GM20000 (cell line): ENCODE results near the gene KLHL25.
A peak's percentile ranks its signal among the peaks of the same experiment; 100 is the strongest.

Experiments used
- DNase-seq: peaks from one replicate; pipeline ENCODE4 v3.0.0; 2012; ENCODE audit warnings: low spot score
- TF ChIP-seq, protein P1 (sequence below): IDR thresholded peaks from 2 replicates; pipeline ENCODE4 v1.5.1; 2012; ENCODE audit warnings: mild to moderate bottlenecking, control low read depth; ENCODE audit errors: extremely low read depth, missing control alignments

The KLHL25 gene

DNA sequence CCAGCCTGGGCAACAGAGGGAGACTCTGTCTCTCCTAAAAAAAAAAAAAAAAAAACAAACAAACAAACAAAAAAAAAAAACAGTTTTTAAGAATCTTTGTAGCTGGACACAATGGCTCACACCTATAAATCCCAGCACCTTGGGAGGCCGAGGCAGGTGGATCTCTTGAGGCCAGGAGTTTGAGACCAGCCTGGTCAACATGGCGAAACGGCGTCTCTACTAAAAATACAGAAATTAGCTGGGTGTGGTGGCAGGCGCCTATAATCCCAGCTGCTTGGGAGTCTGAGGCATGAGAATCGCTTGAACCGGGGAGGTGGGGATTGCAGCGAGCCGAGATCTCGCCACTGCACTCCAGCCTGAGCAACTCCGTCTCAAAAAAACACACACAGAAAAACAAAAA, 53.1 kb downstream of the KLHL25 start:
- TF ChIP-seq, protein P1, sequence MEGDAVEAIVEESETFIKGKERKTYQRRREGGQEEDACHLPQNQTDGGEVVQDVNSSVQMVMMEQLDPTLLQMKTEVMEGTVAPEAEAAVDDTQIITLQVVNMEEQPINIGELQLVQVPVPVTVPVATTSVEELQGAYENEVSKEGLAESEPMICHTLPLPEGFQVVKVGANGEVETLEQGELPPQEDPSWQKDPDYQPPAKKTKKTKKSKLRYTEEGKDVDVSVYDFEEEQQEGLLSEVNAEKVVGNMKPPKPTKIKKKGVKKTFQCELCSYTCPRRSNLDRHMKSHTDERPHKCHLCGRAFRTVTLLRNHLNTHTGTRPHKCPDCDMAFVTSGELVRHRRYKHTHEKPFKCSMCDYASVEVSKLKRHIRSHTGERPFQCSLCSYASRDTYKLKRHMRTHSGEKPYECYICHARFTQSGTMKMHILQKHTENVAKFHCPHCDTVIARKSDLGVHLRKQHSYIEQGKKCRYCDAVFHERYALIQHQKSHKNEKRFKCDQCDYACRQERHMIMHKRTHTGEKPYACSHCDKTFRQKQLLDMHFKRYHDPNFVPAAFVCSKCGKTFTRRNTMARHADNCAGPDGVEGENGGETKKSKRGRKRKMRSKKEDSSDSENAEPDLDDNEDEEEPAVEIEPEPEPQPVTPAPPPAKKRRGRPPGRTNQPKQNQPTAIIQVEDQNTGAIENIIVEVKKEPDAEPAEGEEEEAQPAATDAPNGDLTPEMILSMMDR: no peak
- DNase-seq: no peak

DNA sequence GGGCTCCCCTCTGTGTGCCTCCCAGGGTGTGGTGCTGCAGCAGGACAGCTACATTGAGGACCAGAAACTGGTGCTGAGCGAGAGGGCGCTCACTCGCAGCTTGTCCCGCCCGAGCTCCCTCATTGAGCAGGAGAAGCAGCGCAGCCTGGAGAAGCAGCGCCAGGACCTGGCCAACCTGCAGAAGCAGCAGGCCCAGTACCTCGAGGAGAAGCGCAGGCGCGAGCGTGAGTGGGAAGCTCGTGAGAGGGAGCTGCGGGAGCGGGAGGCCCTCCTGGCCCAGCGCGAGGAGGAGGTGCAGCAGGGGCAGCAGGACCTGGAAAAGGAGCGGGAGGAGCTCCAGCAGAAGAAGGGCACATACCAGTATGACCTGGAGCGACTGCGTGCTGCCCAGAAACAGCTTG, 53.7 kb downstream of the KLHL25 start:
- no peak for DNase-seq
- TF ChIP-seq, protein P1: no peak

DNA sequence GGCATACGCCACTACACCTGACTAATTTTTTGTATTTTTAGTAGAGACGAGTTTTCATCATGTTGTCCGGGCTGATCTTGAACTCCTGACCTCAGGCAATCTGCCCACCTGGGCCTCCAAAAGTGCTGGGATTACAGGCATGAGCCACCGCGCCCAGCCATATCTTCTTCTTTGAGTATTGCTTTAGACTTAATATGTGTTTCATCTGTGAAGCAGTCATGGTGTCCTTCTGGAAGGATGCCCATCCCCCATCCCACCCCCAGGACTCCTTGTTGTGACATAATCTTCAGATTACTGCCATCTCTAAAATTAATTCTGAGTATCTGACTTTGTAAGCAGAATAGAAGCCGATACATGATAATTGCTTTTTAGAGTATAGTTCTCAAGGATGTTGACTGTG, 57.7 kb downstream of the KLHL25 start:
- TF ChIP-seq, protein P1: no peak

DNA sequence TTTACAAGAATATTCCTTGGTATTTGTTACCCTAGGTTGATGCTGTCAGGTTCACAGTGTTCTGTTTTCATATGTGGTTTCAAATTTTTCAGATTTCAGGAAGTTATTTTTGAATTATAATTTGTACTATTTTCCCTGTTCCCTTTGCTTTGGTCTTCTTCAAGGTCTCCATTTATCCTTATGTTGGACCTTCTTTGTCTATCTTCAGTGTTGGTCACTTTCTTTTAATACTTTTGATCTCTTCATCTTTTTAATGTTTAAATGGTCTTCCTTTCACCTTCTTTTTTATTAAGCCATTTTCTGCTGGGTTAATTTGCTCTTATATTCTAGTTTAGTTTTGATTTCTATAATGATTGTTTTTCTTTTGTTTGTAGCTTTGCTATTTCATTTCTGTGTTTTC, 61.3 kb downstream of the KLHL25 start:
- TF ChIP-seq, protein P1: no peak
- DNase-seq: no peak

More for the DNA sequence above, 57.7 kb downstream of the KLHL25 start:
- no peak for DNase-seq

DNA sequence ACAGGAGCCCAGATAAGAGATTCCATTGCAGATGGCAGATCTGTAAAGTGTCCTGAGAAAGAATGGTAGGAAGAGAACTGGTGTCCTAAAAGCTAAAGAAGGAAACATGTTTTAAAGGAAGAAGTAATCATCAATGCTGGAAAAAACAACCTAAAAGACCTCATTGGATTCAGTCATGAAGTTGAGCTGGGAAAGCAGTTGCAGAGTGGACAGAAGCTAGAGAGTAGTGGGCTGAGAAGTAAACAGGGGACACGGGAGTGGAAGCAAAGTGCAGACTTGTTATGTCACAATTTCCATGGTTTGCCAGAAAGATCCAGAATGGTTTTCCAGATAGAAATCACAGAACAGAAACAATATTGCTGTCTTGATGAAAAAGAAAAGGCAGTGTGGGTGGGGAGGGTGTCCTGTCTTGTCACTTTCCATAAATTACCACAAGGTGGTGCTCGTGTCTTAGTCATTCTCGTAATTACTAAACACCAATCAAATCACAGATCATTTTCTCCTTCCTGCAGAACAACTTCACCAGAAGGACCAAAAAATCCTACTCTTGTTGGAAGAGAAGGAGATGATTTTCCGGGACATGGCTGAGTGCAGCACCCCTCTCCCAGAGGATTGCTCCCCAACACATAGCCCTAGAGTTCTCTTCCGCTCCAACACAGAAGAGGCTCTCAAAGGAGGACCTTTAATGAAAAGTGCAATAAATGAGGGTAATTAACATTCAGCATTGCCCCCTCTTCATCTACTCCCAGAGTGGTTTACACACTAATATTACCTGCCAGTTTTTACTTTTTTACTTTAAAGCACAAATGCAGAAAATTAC, 64.5 kb downstream of the KLHL25 start:
- peak; percentile 71 for DNase-seq
- TF ChIP-seq, protein P1: no peak

DNA sequence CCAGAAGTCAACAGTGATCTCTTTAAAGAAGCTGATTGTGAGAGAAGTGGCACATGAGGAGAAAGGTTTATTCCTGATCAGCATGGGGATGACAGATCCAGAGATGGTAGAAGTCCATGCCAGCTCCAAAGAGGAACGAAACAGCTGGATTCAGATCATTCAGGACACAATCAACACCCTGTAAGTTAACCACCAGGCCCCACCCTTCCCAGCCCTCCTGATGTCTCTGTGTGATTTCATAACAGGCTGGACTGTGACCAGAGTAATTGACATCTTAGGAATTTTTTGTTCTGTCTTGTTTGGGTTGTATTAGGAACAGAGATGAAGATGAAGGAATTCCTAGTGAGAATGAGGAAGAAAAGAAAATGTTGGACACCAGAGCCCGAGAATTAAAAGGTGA, 67.7 kb downstream of the KLHL25 start:
- no peak for DNase-seq
- TF ChIP-seq, protein P1: no peak

DNA sequence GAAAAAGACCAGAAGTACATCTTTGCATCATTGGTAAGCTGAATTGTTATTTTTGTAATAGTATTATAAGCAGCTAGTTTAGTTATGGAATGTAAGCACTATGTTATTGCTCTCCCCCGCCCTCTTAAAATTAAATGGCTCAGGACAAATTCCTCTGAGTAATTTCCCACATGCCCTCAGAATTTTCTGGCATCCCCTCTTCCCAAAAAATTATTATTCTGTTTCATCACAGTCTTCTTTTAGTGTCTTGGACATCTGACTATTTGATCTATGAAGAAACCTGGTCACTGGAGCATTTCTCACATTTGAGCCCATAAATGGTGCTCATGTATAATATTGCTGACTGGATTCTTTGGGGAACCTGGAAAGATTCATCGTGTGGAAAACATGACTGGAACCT, 68.3 kb downstream of the KLHL25 start:
- TF ChIP-seq, protein P1: no peak
- DNase-seq: no peak
